Measurements from ENCODE around the gene FYCO1.

- TF ChIP-seq CTCF (conservative IDR thresholded peaks at IDR 0.05 in 1 of 2, IDR thresholded peaks at IDR 0.05 in 1 of 2; ENCODE audit: extremely low read depth in 1 of 2, insufficient read depth in 1 of 2, low read depth in 1 of 2, low read length in 2 of 2) (no peak), EZH2 (IDR thresholded peaks at IDR 0.05; ENCODE audit: borderline replicate concordance, low read length) (no peak)
Measured at GRCh38 chr3:45939341-45939771, 56.3 kb downstream of the FYCO1 start.
